HTERT RPE-1 (cell line): Measurements from ENCODE around the gene GRM1.

Experiments used
- in situ Hi-C: fragments of 300-500 bp; cut with MboI; formaldehyde crosslinking; loops from 4 replicates; pipeline ENCODE4 v1.14.3; 2020; ENCODE audit warnings: low sequenced_read_pairs

Gene GRM1

DNA sequence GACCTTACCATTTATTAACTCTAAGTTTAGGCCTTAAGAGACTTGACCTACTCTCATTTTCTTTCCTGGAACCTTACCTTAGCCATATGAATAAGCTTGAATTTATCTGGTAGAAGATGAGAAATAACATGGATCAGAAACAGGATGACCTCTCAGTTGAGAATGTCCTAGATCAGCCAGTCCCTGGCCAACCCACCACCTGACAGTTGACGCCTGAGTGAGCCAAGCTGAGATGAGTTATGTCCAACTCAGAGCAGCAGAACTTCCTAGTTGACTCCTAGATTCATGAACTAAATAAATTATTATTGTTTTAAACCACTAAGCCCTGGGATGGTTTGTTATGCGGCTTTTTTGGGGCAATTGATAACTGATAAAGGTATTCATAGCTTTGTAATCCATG lies 281.8 kb downstream of the GRM1 start:
- in situ Hi-C loops = no loop called here

DNA sequence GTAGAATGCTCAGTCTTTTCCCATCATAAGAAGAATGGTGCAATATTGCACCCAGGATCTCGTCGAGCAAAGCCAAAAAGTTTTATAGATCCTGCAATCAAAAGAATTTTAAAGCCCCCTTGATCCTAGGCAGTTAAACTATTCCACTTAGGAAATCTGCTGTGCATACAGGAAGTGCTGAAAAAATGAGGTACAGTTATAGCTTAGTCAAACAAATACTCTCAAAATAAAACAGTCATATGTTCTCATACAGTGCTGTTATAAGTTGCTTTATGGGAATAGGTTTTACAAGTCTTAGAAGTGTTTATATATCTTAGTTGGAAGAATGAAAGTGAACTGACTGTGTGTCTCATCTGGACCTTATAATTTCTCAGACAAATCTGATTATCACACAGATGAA lies 282.2 kb downstream of the GRM1 start:
- in situ Hi-C loops = no loop called here

DNA sequence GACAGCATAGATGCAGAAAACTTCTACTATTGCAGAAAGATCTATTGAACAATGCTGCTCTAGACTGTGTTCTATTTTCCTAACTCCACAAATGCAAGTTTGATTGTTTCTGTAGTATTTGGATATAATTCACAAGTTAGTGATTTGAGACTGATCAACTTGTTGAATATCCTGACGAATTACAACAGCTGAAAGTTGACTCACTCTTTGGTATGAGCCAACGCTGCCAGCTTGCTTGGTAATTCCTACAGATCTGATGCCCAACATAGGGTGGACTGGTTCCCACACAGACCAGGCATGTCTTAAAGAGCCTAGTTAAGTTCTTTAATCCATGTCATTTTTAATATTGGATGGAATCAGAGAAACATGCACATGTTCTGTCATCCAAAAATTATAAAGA lies 283.7 kb downstream of the GRM1 start:
- in situ Hi-C loops = no loop called here

DNA sequence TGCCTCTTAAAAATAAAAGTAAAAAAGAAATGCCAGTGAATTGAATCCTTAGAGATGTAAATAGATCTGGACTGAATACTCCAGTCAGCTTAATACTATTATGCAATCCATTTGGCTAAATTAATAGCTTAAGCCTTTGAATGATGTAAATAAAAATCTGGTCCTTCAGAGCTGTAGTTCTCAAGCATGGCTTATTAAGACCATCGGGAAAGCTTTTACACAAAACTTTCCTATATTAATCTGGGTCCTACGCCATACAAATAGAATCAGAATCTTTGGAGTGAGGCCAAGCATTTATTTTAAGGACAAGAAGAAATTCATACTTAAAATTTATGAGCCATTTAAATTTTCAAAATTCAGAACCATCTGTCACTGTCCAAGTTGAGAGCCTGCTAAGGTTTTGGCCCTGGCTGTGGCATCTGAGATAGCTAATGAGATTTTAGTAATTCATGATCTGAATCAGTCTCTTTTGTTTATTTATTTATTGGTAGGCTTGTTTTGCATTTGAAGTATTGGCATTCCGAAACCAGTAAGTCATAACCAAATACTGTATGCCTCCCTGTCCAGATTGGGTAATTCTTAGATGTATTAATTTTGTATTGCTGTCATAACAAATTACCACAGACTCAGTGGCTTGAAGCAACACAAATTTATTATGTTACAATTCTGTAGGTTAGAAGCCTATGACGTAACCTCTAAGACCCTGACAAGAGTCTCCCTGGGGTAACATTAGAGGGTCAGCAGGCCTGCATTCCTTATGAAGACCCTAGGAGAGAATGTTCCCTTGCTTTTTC lies 286.7 kb downstream of the GRM1 start:
- in situ Hi-C loops = no loop called here

DNA sequence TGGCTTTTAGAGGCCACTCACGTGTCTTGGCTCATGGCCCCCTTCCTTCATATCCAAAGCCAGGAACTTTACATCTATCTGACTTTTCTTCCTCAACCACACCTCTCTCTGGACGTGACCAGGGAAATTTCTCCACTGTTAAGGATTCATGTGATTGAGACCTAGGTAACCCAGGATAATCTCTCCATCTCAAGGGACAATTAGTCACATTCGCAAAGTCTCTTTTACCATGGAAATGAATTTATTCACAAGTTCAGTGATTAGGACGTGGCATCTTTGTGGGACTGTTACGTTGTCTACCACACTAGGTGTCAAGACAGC lies 287.3 kb downstream of the GRM1 start:
- in situ Hi-C loops = no loop called here

DNA sequence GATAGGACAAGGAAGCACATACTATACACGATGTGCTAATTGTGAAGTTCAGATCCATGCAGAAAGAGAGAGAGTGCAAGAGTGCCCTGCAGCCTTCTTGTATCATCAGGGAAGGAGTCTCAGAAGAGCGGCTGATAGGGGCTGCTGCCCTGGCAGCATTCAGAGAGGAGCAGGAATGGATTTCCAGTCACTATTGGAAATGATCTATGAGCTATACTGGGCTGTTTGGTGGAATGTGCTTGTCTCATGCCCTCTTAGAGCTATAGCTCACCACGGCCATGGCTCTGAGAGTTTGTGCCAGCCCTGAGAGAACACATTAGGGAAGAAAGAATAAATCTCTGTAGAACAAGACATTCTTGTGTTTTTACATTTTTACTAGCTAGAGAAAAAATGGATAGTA lies 302.2 kb downstream of the GRM1 start:
- in situ Hi-C loops = no loop called here

DNA sequence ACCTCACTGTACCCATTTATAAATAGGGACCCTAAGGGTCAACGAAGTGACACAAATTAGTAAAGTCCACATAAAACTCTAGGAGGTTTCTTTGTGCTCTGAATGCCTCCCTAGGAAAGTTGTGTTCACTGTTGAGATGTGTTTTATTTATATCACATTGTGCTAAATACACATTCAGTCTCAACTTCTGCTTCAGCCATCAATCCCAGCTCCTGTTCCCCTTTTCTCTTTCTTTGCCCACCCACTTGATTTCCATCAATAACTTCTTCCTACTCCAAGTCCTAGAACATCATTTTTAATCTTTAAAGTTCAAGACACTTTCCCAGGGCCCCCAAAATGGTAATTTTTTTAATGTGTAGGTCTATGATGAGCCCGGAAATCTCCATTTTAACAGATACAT lies 306.5 kb downstream of the GRM1 start:
- in situ Hi-C loops = no loop called here

DNA sequence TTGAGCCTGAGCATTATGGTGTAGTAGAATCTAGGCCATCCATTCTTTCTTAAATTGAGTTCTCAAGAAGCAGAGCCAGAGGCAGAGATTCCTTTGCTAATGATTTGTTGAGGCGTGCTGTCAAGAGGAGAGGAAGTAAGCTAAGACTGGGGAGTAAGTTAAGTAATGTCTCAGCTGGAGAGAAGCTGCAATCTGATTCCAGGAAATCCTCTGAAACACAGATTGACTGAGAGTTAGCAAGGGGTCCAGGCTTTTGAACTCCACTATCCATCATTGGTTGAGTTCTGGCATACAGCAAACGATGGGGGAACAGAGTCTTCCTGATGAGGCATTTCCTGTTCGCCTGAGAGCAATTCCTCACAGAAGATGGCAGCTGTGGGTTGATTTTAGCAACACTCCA lies 307.3 kb downstream of the GRM1 start:
- in situ Hi-C loops = no loop called here

DNA sequence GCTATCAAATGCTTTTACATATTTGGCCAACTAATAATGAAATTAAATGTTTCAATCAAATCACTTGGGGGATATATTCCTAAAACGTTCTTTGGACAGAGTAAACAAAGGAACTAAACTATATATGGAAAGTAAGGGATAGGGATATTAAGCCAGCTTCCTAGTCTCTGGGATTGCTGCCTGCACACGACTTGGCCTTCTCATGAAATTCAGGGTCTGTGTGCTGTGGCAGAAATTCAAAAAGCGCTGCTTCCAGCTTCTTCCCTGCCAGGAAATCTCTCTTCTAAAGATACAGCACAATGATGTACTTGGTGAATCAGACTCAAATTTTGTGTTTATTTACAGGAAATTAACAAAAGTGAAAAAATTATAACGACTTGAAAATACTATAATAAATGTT lies 308.5 kb downstream of the GRM1 start:
- in situ Hi-C loops = no loop called here

DNA sequence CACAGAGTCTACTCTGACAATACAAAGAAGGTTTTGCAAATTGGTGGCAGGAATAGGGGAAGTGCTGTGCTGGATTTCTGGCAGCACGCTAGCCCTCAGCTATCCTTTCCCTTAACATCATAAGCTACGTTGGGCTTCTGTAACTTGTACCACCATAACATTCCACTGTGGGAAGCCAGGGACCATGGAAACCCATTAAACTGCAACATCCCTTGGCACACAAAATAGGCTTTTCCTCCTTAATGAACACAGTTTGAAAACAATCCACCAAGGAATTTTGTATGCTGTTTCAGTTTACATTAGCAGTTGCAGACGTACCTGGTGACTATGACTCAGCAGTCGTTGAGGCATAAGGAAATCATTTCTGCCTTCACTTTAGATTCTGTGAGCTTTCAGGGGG lies 310.9 kb downstream of the GRM1 start:
- in situ Hi-C loops = no loop called here

DNA sequence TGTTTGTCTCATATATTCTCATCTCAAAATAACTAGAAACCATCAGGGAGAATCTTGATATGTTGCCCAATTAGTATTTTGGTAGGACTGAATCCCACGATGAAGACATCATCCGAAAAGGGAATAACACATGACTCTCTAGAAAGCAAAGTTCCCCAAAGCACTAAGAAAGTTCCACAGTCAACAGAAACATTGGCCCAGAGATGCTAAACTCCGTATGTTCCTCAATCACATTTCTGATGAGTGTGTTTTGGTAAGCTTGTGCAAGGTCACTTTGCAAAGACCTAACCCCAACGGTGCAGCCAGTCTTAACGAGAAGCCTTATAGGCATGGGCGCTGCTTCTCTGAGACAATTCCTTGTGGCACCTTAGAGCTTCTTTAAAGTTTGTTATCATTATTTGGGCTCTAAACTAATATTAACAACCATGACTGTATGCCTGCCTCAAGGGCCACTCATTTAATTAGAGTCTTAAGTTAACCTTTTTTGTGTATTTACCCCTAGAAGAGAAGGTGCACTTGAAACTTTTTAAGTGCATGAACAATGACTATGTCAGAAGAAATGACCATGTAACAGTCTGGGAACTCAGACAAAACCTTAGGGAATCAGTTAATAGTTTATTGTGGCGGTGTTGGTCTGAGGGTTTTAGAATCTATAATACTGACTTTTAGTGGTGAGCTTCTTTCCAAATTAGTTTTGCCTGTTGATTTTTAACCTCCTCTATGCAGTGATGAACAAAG lies 312.8 kb downstream of the GRM1 start:
- in situ Hi-C loops = no loop called here

DNA sequence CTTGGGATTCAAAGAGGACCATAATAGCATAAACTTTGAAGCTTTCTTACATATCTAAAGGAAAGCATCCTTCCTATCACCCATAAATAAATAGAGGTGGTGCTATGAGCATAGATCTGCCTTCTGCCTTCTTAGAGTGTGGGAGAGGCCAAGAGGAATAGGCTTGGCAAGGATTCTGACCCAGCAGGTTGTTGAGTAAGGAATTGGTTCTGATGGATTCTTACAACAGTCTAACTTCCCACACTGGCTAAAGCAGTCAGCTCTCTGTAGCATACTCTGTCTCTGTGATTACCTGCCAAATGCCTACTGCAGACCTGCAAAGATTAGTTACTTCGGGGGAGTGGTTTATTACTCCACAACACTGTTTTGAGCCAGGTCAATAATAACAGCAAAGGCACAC lies 316.7 kb downstream of the GRM1 start:
- in situ Hi-C loops = no loop called here

DNA sequence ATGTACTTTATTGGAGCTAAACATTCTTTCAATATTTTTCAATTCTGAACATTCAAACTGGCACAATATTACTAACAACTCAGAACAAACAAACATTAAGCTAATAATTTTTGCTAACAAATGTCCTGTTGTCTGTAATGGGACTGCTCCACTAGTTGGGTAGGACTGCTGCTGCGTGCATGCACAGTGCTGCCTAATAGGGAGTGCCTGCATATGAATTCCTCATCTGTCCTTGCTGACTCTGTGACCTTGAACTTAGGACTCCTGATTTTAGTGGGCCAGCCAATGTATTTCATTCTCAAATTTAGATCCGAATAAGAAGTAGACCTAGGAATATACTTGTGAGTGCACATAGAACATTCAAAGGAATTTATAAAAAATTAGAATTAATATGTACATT lies 318.2 kb downstream of the GRM1 start:
- in situ Hi-C loops = no loop called here

DNA sequence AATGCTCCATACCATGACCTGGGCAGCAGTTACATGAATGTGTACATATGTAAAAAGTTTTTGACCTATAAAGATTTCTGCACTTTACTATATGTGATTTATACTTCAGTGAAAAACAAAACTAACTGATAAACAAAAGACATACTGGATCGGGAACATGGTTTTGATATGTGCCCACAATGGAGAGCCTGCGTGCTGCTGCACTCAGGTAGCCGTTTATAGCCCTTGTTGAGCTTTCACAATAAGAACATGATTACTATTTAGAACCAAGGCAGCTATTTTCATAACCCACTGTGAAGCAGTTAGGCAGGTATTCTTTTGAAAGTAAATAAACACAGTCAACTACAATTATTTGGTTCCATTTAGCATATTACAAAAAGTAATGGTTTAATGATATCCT lies 318.8 kb downstream of the GRM1 start:
- in situ Hi-C loops = no loop called here

DNA sequence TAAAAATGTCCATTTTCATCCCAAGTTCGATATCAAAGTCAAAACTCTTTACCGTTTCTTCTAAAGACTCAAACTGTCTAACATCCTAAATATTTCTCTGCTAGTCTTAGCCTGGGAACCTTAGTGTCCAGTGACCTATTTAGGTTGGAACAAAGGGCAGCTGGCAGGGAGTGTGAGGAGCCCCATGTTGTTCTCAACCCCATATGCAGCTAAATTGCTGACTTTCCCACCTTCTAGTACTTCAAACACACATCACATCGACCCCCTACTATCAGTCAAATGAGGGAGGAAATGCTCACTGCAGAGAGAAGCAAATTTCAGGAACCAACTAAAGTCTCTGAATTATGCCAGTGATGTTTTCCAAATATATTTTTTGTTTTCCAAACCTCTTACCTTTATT lies 322.2 kb downstream of the GRM1 start:
- in situ Hi-C loops = no loop called here

DNA sequence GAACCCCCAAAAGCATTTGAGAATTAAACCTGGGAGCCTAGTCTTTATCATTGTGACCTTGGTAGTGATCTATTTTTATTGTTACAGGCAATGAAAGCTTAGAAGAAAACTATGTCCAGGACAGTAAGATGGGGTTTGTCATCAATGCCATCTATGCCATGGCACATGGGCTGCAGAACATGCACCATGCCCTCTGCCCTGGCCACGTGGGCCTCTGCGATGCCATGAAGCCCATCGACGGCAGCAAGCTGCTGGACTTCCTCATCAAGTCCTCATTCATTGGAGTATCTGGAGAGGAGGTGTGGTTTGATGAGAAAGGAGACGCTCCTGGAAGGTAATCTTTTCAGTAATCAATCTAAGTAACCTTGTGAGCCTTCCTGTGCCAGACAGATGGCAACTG lies 323.3 kb downstream of the GRM1 start:
- in situ Hi-C loops = no loop called here

DNA sequence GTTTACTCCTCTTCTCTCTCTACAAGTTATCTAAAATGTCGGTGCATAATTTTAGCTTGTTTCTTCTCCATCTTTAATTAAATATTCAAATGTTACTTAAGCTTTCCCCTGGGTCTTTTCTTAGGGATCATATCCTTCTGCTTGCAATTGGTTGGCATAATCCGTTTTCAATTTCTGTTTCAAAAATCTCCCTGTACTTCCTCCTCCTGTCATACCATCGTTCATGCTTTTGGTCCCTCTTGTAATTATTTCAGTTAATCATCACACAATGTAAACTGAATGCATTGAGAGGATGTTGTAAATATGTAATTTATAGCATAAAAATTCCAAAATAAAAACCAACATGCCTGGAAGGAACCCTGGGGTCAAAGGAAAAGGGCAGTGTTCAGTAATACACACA lies 325.6 kb downstream of the GRM1 start:
- in situ Hi-C loops = no loop called here

DNA sequence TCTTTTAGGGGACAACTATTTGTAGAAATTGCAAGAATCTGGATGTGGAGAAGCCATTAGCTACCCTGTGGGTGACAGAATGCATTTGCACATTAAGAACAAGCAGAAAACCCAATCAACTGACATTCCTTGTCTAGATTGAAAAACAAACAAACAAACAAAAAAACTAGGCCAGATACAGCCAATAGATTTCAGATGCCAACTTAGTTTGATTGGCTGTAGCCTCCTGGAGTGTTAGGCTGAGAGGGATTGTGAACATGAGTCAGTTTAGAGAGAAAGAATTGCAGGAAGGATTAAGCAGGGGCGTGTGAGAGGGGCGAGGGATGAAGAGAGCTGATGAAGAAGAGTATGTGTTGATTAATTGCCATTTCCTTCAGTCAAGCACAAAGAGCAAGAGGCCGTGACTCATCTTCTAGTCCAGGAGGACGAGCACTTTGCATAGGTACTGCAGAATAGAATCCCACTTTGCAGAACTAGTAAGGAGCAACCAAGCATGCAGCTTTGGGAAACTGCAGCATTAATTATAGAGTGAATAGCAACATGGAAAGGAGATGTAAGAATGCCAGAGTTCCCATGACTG lies 326.7 kb downstream of the GRM1 start:
- in situ Hi-C loops = no loop called here

DNA sequence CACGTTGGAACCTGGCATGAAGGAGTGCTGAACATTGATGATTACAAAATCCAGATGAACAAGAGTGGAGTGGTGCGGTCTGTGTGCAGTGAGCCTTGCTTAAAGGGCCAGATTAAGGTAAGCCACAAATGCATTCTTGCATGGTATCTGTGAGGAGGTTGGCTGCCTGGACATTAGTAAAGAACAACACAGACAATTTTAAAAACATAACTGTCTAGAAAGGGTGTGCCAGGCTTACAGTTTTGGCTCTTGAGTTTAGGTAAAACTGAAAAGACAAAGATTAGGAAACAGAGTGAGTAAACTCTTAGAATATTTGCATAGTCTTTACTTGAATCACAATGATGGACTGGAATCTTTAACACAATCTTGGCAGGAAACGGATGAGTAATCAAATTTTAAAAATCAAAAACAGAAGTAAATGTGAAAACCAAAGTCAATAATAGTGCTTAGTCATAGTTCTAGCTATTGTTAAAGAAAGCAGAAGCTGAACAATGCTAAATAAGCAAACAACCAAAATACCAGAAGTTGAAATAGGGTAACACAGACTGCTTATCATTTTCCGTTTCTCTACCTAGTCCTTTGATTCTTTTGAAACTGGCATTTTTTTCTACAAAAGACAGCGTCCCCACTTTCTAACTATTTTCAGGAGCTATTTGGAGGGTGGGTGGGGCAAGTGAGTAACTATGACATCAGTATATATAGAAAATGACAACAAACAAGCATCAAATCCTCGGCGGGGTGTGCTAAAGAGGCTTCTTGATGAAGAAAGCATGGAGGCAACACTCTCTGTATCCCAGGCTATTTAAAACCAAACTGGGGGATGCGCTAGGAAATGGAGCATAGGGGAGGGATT lies 328.9 kb downstream of the GRM1 start:
- in situ Hi-C loops = no loop called here

DNA sequence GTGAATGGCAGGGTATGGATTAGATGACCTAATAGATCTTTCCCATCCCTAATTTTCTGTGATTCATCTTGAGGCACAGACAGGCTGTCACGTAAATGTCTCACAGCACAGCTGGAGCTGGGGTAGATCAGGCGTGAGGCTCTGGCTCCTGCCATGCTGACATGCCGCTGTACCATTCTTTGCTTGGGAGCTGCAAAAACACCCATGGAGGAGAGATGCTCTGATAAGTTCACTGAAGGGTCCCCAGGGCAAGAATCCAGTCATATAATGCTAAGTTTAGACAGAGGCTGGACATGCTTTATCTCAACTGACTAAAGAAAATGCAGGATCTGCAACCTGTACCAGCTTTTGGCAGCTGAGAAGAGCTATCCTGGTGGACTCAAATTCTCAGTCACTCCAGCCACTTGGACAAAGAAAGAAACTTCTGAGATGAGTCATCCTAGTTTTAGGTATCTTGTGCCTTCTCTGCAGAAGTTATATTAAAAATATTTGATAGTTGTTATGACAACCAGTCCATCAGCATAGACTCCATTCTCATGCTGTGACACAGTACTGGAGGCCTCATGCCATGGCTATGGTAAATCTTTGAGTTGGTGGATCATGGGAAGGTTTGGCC lies 329.7 kb downstream of the GRM1 start:
- in situ Hi-C loops = no loop called here

DNA sequence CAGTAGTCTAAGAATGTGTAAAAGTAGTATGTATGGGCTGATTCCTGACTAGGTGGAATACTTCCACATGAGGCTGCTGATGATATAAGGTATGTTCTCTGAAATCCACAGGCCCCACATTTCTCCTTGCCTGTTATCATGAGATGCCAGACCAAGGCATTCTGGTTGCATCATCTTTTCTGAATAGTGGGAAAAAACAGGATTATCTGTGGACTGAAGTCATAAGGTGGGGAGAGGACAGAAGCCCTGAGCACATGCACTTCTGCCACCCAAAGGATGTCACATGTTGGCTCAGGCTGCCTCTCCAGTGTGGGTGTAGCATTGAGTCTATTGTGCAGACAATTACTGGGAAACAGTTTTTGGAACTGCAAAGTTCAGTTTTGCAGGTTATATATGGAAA lies 330.3 kb downstream of the GRM1 start:
- in situ Hi-C loops = no loop called here
